Islet of Langerhans (tissue), 1 donor: ENCODE data around the gene FZD8.
"Not testable (repeated sequence)": the region's sequence is repeated elsewhere in the genome, so short reads cannot be mapped to it uniquely, and the experiment has no call there.

ENCODE experiments used
- FAIRE-seq: peaks from one replicate; lab custom pipeline; 2011; peaks lifted over from hg19 to GRCh38; lab: Jason Lieb, UNC

Gene FZD8

GRCh38 chr10:35642035-35642792, at the start of gene FZD8:
Gene FZD8, minus strand, starts transcription at chr10:35642296. Its CDS starts 867 bp downstream, at chr10:35641429.
- no peak for FAIRE-seq

GRCh38 chr10:35691522-35692236, 49.6 kb upstream of the FZD8 start:
- no peak for FAIRE-seq

- no peak for FAIRE-seq
Observed at GRCh38 chr10:35690534-35690933, 48.4 kb upstream of the FZD8 start.

GRCh38 chr10:35685858-35686257, 43.8 kb upstream of the FZD8 start:
- FAIRE-seq: not testable (repeated sequence)

GRCh38 chr10:35685402-35685801, 43.3 kb upstream of the FZD8 start:
- FAIRE-seq: peak; percentile 97

- no peak for FAIRE-seq
Observed at GRCh38 chr10:35684586-35684985, 42.5 kb upstream of the FZD8 start.

GRCh38 chr10:35675846-35676245, 33.8 kb upstream of the FZD8 start:
- FAIRE-seq: no peak

GRCh38 chr10:35674843-35675242, 32.7 kb upstream of the FZD8 start:
- no peak for FAIRE-seq

GRCh38 chr10:35668865-35669650, 27.0 kb upstream of the FZD8 start:
- FAIRE-seq: no peak

- FAIRE-seq: no peak
Observed at GRCh38 chr10:35667971-35668370, 25.9 kb upstream of the FZD8 start.

GRCh38 chr10:35667270-35667889, 25.3 kb upstream of the FZD8 start:
- FAIRE-seq: no peak

GRCh38 chr10:35661236-35661635, 19.1 kb upstream of the FZD8 start:
- no peak for FAIRE-seq

GRCh38 chr10:35659456-35659855, 17.4 kb upstream of the FZD8 start:
- no peak for FAIRE-seq

- no peak for FAIRE-seq
Observed at GRCh38 chr10:35657621-35658020, 15.5 kb upstream of the FZD8 start.

GRCh38 chr10:35652824-35653223, 10.7 kb upstream of the FZD8 start:
- FAIRE-seq: no peak

- FAIRE-seq: no peak
Observed at GRCh38 chr10:35650894-35651293, 8.8 kb upstream of the FZD8 start.

- no peak for FAIRE-seq
Observed at GRCh38 chr10:35644050-35644950, 2.2 kb upstream of the FZD8 start.

GRCh38 chr10:35643151-35644049, 1.3 kb upstream of the FZD8 start:
- no peak for FAIRE-seq

- no peak for FAIRE-seq
Observed at GRCh38 chr10:35642793-35643114, 658 bp upstream of the FZD8 start.

GRCh38 chr10:35641676-35642034, 441 bp downstream of the FZD8 start:
- FAIRE-seq: no peak
